Measurements from ENCODE around the gene RGS11.
"Not testable (repeated sequence)": the region's sequence is repeated elsewhere in the genome, so short reads cannot be mapped to it uniquely, and the experiment has no call there.

Gene RGS11

DNA sequence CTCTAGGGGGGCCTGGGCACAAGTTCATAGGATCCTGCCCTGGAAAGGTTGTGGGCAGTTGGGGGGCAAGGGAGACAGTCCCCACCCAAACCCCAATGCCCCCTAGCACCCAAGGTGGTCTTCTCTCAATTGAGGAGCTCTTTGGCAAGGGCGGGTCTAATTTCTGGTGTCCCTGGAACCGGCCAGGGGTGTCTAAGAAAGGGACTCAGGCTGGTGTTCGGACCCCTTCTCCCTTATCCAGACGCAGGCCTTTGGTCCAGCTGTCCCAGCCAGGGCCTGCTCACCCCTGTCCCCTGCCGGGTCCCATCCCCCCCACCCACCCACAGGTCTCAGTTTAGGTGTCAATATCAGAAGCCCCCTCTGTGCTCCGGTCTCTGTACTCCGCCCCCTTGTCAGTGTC is 3.8 kb upstream of the RGS11 start:
- DNase-seq = no peak

GRCh38 chr16:278863-279366 is 3.2 kb upstream of the RGS11 start:
- peak; percentile 68 for DNase-seq

- no peak for DNase-seq
Measured at GRCh38 chr16:276426-277077, 808 bp upstream of the RGS11 start.

DNA sequence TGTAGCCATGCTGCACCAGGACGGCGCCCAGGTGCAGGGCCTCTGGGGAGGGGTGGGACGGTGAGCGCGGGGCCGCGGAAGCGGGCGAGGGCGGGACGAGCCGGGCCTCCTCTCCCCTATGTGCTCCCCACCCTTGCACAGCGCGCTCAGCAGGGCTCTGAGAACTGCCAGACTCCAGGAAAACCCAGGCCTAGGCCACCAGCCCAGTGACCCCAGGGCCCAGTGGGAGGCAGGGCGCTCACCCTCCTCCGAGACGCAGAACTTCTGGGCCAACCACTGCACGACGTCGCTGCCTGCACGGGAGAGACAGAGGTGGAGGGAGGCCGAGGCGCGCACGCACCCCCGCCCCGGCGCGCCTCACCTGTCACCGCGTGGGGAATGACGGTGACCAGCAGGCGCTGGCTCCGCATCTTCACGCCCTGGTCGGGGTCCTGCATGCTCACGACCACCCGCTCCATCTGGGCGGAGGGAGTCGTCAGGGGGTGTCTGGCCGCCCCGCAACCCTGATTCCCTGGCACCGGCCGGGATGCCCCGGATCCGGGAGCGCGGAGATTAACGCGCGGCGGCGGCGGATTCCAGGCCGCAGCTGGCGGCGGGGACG is 603 bp downstream of the RGS11 start:
- DNase-seq = no peak

DNA sequence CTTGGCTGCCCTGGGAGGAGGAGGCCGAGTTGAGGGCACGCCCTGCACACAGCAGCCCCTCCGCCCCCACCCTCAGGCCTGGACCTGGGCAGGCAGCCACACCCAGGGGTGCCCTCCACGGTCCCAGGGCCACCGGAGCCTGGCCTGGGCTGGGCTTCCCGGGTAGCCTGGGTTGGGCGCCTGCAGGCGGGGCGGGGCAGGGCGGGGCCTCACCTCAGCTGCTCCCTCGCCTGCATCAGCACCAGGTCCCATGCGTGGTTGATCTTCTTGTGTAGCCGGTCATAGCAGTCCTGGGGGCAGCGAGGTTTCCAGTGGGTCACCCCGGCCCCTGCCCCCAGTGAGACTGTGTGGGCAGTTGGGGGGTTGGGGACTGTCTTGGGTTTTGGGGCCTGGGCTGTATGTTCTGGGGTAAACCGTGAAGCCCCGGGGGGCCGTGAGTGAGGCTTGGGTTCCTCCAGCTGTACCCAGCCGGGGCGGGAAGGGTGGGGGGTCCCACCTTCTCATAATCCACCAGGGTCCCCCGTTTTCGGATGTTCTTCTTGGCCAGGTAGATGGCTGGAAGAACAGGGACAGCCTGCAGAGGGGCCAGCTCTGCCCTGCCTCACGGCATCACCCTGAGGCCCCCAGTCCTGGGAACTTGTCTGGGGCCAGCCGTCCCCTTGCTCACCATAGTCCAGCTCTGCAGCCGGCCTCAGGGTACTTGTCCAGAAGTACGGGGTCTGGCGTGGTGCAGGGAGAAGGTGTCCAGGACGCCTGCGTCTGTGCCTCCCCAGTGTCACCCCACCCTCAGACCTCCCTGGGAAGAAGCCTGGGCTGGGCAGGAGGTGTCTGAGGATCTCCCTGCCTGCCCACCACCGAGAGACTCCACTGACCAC is 2.0 kb downstream of the RGS11 start:
- no peak for DNase-seq

- DNase-seq = no peak
Measured at GRCh38 chr16:272633-273546, 2.9 kb downstream of the RGS11 start.

DNA sequence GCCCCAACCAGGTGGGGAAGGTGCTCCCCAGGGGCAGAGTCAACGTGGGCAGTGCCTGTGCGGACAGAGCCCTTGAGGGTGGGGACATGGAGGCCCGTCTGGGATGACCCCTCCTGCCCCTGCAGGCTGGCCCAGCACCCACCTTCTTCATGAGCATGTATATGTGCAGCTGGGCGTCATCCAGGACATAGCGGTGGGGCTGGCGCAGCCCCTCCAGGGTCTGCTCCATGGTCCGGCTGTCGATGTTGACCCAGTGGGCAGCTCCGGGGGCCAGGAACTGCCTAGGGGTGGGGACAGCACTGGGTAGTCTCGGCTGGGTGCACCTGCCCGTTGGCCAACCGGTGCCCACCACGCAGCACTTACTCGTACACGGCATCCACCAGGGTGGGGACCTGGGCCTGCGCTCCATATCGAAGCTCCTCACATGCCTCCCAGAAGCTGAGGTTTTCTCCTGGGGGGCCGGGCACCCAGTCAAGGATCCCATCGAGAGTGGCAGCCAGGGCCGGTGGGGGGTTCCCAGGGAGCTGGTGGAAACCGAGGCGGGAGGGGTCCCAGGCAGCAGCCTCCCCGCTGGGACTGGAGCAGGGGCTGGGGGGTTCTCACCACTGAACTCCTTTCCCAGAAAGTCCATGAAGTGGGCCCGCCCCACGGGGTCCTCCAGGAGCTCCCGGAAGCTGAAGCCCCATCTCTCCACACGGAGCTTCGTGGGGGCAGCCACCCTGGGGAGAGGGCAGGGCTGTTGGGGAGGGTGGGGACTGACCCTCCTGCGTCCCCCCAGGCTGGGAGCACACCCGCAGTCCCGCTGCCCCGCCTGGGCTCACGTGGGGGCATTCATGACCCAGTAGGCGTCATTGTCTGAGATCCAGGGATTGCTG is 5.1 kb downstream of the RGS11 start:
- no peak for DNase-seq

DNA sequence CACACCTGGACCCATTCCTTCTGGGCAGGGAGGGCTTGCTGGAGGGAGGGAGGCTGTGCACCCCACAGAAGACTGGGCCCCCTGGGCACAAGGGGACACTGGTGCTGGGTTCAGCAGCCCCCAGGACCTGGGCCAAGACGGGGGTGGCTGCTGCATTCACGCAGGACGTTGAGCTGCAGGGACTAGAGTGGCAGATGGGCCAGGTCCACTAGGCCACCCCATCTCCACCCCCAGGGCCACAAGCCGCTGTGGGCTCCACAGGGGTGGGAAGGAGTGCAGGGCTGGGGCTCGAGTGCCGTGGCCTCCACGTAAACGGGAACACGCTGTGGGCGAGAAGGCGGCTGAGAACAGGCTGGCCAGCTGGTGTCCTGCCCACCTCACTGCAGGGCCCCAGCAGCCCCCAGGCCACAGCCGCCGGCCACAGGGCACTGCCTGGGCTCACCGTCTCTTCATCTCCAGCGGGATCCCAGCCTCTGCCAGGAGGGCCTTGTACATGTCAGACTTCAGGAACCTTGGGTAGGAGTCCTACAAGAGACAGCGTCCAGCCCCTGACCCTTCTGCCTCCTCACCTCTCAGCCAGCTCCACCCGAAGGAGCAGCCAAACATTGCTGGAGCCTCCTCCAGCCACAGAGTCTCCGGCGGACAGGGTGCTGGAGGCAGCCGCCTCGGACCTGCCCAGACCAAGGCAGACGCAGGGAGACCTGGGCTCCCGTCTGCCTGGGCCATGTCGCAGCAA is 6.5 kb downstream of the RGS11 start:
- no peak for DNase-seq

- DNase-seq = no peak
Measured at GRCh38 chr16:268141-269053, 7.3 kb downstream of the RGS11 start.

- DNase-seq = not testable (repeated sequence)
Measured at GRCh38 chr16:267562-267961, 8.2 kb downstream of the RGS11 start.

GRCh38 chr16:266258-267164 is 9.2 kb downstream of the RGS11 start:
- no peak for DNase-seq

GRCh38 chr16:265711-266110 is 10.0 kb downstream of the RGS11 start:
- DNase-seq = peak; percentile 69

DNA sequence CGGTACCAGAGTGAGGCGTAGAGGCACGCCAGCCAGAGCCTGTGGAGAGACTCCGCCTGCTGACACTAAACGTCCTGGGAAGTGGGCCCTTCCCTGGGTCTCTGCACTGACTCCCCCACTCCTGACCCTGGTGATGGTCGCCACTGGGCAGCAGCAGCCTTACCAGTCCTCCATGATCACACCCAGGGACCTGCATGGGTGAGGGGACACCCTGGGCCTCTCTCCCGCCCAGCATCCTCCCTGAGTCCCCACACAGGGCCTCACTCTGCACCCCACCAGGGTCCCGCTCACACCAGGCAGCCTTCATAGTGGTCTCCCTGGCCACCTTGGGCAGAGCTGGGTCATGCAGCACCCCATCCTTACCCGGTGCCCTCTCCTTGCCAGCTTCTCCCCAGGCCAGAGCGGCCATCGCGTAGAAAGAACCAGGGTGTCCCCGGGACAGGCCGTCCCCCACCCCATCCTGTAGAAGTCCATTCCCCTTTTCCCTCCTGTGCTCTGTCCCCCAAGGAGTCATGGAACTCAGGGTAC is 10.7 kb downstream of the RGS11 start:
- no peak for DNase-seq

- DNase-seq = no peak
Measured at GRCh38 chr16:264440-264951, 11.2 kb downstream of the RGS11 start.

DNA sequence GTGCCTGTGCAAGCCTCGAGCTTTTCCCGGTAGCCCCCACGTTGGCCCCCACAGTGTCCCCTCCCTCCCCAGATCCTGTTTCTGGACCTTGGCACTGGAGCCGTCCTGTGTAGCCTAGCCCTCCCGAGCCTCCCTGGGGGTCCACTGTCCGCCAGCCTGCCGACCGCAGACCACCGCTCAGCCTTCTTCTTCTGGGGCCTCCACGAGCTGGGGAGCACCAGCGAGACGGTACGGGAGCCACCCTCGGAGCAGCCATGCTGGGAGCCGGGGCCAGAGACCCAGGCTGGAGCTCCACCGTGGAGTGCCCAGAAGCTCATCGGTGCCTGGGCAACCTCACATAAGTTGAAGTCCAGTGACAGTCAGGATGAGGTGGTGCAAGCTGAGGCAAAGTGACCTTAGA is 11.8 kb downstream of the RGS11 start:
- DNase-seq = no peak

- no peak for DNase-seq
Measured at GRCh38 chr16:263182-263774, 12.5 kb downstream of the RGS11 start.

GRCh38 chr16:262121-262745 is 13.5 kb downstream of the RGS11 start:
- no peak for DNase-seq

Data from activated effector memory CD4-positive, alpha-beta T cell treated with anti-CD3 and anti-CD28 coated beads, Interleukin-2, amount 50 U/mL, for 16 hours (primary cell).